Measurements from ENCODE around the gene FAAP100.
"Not testable (repeated sequence)": the region's sequence is repeated elsewhere in the genome, so short reads cannot be mapped to it uniquely, and the experiment has no call there.

Gene FAAP100

GRCh38 chr17:81538651-81539570 is 13.2 kb downstream of the FAAP100 start:
- DNase-seq (ENCODE audit: low read depth), result no peak

- no peak for DNase-seq (ENCODE audit: low read depth)
These were observed 14.1 kb downstream of the FAAP100 start for GRCh38 chr17:81537856-81538555.

GRCh38 chr17:81537343-81537855 is 14.8 kb downstream of the FAAP100 start:
- DNase-seq (ENCODE audit: low read depth), result no peak

- DNase-seq (ENCODE audit: low read depth), result no peak
These were observed 15.6 kb downstream of the FAAP100 start for GRCh38 chr17:81536299-81537290.

GRCh38 chr17:81535480-81536298 is 16.5 kb downstream of the FAAP100 start:
- no peak for DNase-seq (ENCODE audit: low read depth)

GRCh38 chr17:81535007-81535328 is 17.2 kb downstream of the FAAP100 start:
- no peak for DNase-seq (ENCODE audit: low read depth)

- no peak for DNase-seq (ENCODE audit: low read depth)
These were observed 17.8 kb downstream of the FAAP100 start for GRCh38 chr17:81534157-81535006.

- DNase-seq (ENCODE audit: low read depth), result no peak
These were observed 18.6 kb downstream of the FAAP100 start for GRCh38 chr17:81533339-81534141.

GRCh38 chr17:81532490-81533287 is 19.5 kb downstream of the FAAP100 start:
- DNase-seq (ENCODE audit: low read depth), result no peak

- not testable (repeated sequence) for DNase-seq (ENCODE audit: low read depth)
These were observed 20.2 kb downstream of the FAAP100 start for GRCh38 chr17:81531998-81532404.

GRCh38 chr17:81531013-81531412 is 21.1 kb downstream of the FAAP100 start:
- DNase-seq (ENCODE audit: low read depth), result not testable (repeated sequence)

GRCh38 chr17:81529437-81529803 is 22.7 kb downstream of the FAAP100 start:
- DNase-seq (ENCODE audit: low read depth), result no peak

GRCh38 chr17:81528651-81529436 is 23.3 kb downstream of the FAAP100 start:
- no peak for DNase-seq (ENCODE audit: low read depth)

GRCh38 chr17:81528384-81528650 is 23.8 kb downstream of the FAAP100 start:
- no peak for DNase-seq (ENCODE audit: low read depth)

- no peak for DNase-seq (ENCODE audit: low read depth)
These were observed 24.4 kb downstream of the FAAP100 start, which contains the start of gene FSCN2 for GRCh38 chr17:81527591-81528383. Gene FSCN2 (plus strand): TSS chr17:81528377. CDS start chr17:81528532, 155 bp downstream.

- no peak for DNase-seq (ENCODE audit: low read depth)
These were observed 25.2 kb downstream of the FAAP100 start for GRCh38 chr17:81526662-81527571.

All from stimulated activated CD8-positive, alpha-beta memory T cell treated with anti-CD3 and anti-CD28 coated beads, Interleukin-12 subunit alpha, Interleukin-12 subunit beta, amount 100 ng/mL, for 4 hours (primary cell).